Liver (tissue), 3 donors: ENCODE data around the gene CNTN2.

Experiments
- RAD21 ChIP-seq, 2 donors: IDR thresholded peaks; 2 replicates each; pipeline ENCODE4 v1.6.1; 2016; ENCODE audit warnings: antibody characterized with exemption in 2 of 2, mild to moderate bottlenecking in 2 of 2
- RXRA ChIP-seq, 2 donors: IDR thresholded peaks; 2 replicates each; pipeline ENCODE4 v1.6.1; 2017 to 2018; ENCODE audit warnings: antibody characterized with exemption in 2 of 2, mild to moderate bottlenecking in 1 of 2
- TF ChIP-seq, protein P1 (sequence below): fragments of 150-350 bp; IDR thresholded peaks from 2 replicates; pipeline ENCODE4 v1.5.1; 2017; ENCODE audit warnings: improper control_type of control experiment, low read depth, low read length; ENCODE audit not compliant: missing input control
- TF ChIP-seq, protein P2 (sequence below): IDR thresholded peaks from 2 replicates; pipeline ENCODE4 v1.6.1; 2016; ENCODE audit warnings: antibody characterized with exemption
- donor health status: healthy.
- donor health status: healthy.

DNA sequence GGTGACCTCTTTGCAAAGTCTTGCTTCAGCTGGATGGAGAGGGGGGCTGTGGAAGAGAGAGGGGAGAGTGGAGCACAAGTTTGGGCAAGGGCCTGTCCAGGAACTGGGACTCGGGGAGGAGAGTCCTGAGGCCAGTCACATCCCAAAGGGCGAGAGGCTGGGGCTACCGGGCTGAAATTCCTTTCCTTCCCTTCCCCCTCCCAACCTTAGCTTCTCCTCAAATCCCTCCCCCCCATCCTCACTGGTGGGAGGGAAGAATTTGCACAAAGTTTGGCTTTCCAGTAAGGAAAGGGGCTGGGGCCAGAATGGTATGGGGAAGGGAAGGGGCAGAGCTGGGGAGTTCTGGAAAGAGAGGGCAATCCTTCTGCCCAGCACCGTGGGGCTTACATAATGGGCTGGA, 854 bp downstream of the CNTN2 start:
- TF ChIP-seq RAD21 (IDR thresholded peaks at IDR 0.05) (no peak), RXRA (IDR thresholded peaks at IDR 0.05) (no peak)
- TF ChIP-seq, protein P1, sequence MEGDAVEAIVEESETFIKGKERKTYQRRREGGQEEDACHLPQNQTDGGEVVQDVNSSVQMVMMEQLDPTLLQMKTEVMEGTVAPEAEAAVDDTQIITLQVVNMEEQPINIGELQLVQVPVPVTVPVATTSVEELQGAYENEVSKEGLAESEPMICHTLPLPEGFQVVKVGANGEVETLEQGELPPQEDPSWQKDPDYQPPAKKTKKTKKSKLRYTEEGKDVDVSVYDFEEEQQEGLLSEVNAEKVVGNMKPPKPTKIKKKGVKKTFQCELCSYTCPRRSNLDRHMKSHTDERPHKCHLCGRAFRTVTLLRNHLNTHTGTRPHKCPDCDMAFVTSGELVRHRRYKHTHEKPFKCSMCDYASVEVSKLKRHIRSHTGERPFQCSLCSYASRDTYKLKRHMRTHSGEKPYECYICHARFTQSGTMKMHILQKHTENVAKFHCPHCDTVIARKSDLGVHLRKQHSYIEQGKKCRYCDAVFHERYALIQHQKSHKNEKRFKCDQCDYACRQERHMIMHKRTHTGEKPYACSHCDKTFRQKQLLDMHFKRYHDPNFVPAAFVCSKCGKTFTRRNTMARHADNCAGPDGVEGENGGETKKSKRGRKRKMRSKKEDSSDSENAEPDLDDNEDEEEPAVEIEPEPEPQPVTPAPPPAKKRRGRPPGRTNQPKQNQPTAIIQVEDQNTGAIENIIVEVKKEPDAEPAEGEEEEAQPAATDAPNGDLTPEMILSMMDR, result no peak
- TF ChIP-seq, protein P2, sequence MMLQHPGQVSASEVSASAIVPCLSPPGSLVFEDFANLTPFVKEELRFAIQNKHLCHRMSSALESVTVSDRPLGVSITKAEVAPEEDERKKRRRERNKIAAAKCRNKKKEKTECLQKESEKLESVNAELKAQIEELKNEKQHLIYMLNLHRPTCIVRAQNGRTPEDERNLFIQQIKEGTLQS, result no peak
